PC-3 (cell line): Measurements from ENCODE around the gene SERPINE2.

Source experiments
- EZH2 ChIP-seq: fragments of 300-600 bp; sonication (generic); IDR thresholded peaks from one replicate; pipeline ENCODE4 v1.6.1; 2017; ENCODE audit warnings: antibody characterized with exemption, mild to moderate bottlenecking, low read length; ENCODE audit not compliant: unreplicated experiment
- EZH2phosphoT487 ChIP-seq: fragments of 300-600 bp; sonication (generic); IDR thresholded peaks from 2 replicates; pipeline ENCODE4 v1.6.1; 2018; ENCODE audit warnings: mild to moderate bottlenecking, antibody characterized with exemption, low read length, borderline replicate concordance
- TF ChIP-seq, protein P1 (sequence below): fragments of 300-600 bp; sonication (generic); conservative IDR thresholded peaks from 2 replicates; pipeline ENCODE4 v1.5.1; 2017; ENCODE audit warnings: antibody characterized with exemption, low read depth, mild to moderate bottlenecking, low read length

DNA sequence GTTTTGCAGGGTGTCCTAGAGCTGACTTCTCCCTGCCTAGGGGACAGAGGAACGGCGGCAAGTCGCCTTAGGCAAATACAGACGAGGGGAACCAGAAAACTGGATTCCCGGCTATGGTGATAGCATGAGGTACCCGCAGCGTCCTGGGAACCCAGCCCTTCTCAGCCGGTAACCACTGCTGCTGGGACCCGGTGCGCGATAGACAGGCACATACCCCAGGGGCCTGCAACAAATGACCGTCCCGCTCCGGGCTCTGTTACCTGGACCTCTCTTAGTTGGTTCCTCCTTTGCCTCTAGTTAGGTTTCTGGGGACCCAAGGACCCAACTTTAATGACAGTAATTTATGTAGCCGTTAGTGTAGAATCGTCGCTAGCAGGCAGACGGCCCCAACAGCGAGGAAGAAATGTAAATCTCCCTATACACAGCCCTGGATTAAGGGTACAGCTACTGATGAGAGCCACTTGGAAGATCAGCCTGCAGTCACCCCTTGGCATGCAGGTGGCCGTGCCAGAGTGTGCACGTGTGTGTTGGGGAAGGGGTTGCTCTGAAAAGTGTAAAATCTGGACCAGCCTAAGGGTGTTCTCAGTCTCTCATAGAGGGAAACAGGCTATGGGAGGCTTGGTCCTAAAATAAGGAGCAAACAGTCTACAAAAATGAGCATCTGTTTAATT, 819 bp upstream of the SERPINE2 start:
- TF ChIP-seq, protein P1, sequence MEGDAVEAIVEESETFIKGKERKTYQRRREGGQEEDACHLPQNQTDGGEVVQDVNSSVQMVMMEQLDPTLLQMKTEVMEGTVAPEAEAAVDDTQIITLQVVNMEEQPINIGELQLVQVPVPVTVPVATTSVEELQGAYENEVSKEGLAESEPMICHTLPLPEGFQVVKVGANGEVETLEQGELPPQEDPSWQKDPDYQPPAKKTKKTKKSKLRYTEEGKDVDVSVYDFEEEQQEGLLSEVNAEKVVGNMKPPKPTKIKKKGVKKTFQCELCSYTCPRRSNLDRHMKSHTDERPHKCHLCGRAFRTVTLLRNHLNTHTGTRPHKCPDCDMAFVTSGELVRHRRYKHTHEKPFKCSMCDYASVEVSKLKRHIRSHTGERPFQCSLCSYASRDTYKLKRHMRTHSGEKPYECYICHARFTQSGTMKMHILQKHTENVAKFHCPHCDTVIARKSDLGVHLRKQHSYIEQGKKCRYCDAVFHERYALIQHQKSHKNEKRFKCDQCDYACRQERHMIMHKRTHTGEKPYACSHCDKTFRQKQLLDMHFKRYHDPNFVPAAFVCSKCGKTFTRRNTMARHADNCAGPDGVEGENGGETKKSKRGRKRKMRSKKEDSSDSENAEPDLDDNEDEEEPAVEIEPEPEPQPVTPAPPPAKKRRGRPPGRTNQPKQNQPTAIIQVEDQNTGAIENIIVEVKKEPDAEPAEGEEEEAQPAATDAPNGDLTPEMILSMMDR = 0 out of 2 replicates have a peak, but pooled peaks have one; percentile 18
- no peak for TF ChIP-seq EZH2
- no peak for TF ChIP-seq EZH2phosphoT487
